IMR-90 (cell line): ENCODE results near the gene SIPA1L3. TPM values are rescaled to one million over a fixed set of nuclear protein-coding genes. Genes with fewer than 3 reads are reported as not detected.

Source experiments
- ATAC-seq: fragments of 200-7000 bp; cut with Tn5 transposase; 2 replicates; pipeline ENCODE4 v1.9.1; 2020; ENCODE audit warnings: low read depth, mild to moderate bottlenecking, moderate library complexity
- BruUV-seq: library from RNA; stranded (reverse); fragments of 400-500 nt; replicated peaks from 2 replicates; lab custom pipeline; 2021; lab: Mats Ljungman, UMichigan
- CTCF ChIA-PET: fragments of 300-600 bp; formaldehyde crosslinking; extraction: SDS; loops from one replicate; lab custom pipeline; 2021; ENCODE audit warnings: antibody characterized with exemption; lab: Yijun Ruan, JAX
- POLR2A ChIA-PET: fragments of 300-600 bp; sonication (Branson Sonifier 250); formaldehyde crosslinking; loops from one replicate; lab custom pipeline; 2022; ENCODE audit warnings: antibody characterized with exemption; ENCODE audit not compliant: unreplicated experiment; lab: Charles Lee
- DNase-seq: peaks from one replicate; pipeline ENCODE4 v3.0.0; 2013
- H2AFZ ChIP-seq: replicated peaks from 2 replicates; pipeline ENCODE3; 2013; ENCODE audit warnings: low read length, mild to moderate bottlenecking; ENCODE audit not compliant: poor library complexity
- H2AK5ac ChIP-seq: 2 replicates; pipeline ENCODE4 v1.6.1; 2013; ENCODE audit warnings: low read depth, low read length, inconsistent platforms
- H2AK9ac ChIP-seq: replicated peaks from 2 replicates; pipeline ENCODE3; 2013; ENCODE audit warnings: mild to moderate bottlenecking, low read depth, low read length, moderate library complexity; ENCODE audit not compliant: poor library complexity
- H2BK120ac ChIP-seq: 2 replicates; pipeline ENCODE4 v1.6.1; 2013; ENCODE audit warnings: low read depth, low read length, inconsistent platforms
- H2BK15ac ChIP-seq: 3 replicates; pipeline ENCODE4 v1.6.1; 2013; ENCODE audit warnings: low read depth, low read length, inconsistent platforms
- H2BK20ac ChIP-seq: 2 replicates; pipeline ENCODE4 v1.6.1; 2013; ENCODE audit warnings: low read depth, mild to moderate bottlenecking, inconsistent platforms, low read length, moderate library complexity
- H2BK5ac ChIP-seq: 2 replicates; pipeline ENCODE4 v1.6.1; 2013; ENCODE audit warnings: mild to moderate bottlenecking, low read depth, low read length, inconsistent platforms; ENCODE audit not compliant: poor library complexity, severe bottlenecking
- H3K14ac ChIP-seq: replicated peaks from 2 replicates; pipeline ENCODE4 v1.6.1; 2013; ENCODE audit warnings: low read depth, low read length, inconsistent platforms
- H3K18ac ChIP-seq: 2 replicates; pipeline ENCODE4 v1.6.1; 2013; ENCODE audit warnings: low read depth, low read length, control low read depth
- H3K23ac ChIP-seq: 2 replicates; pipeline ENCODE4 v1.6.1; 2013; ENCODE audit warnings: low read depth, low read length, inconsistent platforms
- H3K27ac ChIP-seq: 2 replicates; pipeline ENCODE4 v1.5.1; 2013; ENCODE audit warnings: mild to moderate bottlenecking, control low read depth, low read length; ENCODE audit not compliant: insufficient read depth
- H3K27me3 ChIP-seq: 2 replicates; pipeline ENCODE4 v1.6.1; 2013; ENCODE audit warnings: low read length; ENCODE audit not compliant: control insufficient read depth, insufficient read depth
- H3K36me3 ChIP-seq: 2 replicates; pipeline ENCODE4 v1.6.1; 2013; ENCODE audit warnings: low read length, mixed read lengths; ENCODE audit not compliant: control insufficient read depth, insufficient read depth
- H3K4ac ChIP-seq: 2 replicates; pipeline ENCODE4 v1.6.1; 2013; ENCODE audit warnings: low read depth, low read length, inconsistent platforms
- H3K4me1 ChIP-seq: 2 replicates; pipeline ENCODE4 v1.6.1; 2013; ENCODE audit warnings: low read length, mixed read lengths; ENCODE audit not compliant: control insufficient read depth, insufficient read depth
- H3K4me2 ChIP-seq: 2 replicates; pipeline ENCODE4 v1.6.1; 2013; ENCODE audit warnings: low read depth, mild to moderate bottlenecking, control low read depth, low read length, moderate library complexity
- H3K4me3 ChIP-seq: 2 replicates; pipeline ENCODE4 v1.5.1; 2013; ENCODE audit warnings: low read depth, mild to moderate bottlenecking, control low read depth, low read length, moderate library complexity; ENCODE audit not compliant: insufficient read depth
- H3K56ac ChIP-seq: 2 replicates; pipeline ENCODE4 v1.6.1; 2013; ENCODE audit warnings: low read length, inconsistent platforms; ENCODE audit not compliant: insufficient read depth; ENCODE audit errors: extremely low read depth
- H3K79me1 ChIP-seq, 2 experiments: 2 replicates each; pipeline ENCODE4 v1.6.1; 2013; ENCODE audit warnings: low read length in 2 of 2, inconsistent platforms in 1 of 2, low read depth in 1 of 2
- H3K9ac ChIP-seq: 2 replicates; pipeline ENCODE4 v1.6.1; 2013; ENCODE audit warnings: low read depth, low read length, control low read depth
- H3K9me1 ChIP-seq: 2 replicates; pipeline ENCODE4 v1.6.1; 2013; ENCODE audit warnings: low read length, inconsistent platforms; ENCODE audit not compliant: insufficient read depth
- H3K9me3 ChIP-seq: 2 replicates; pipeline ENCODE4 v1.6.1; 2013; ENCODE audit warnings: low read length; ENCODE audit not compliant: control insufficient read depth, insufficient read depth
- H4K20me1 ChIP-seq: 2 replicates; pipeline ENCODE4 v1.6.1; 2013; ENCODE audit warnings: low read length, inconsistent platforms; ENCODE audit not compliant: insufficient read depth
- H4K5ac ChIP-seq: 2 replicates; pipeline ENCODE4 v1.6.1; 2013; ENCODE audit warnings: mild to moderate bottlenecking, low read depth, low read length, control low read depth
- H4K8ac ChIP-seq, 2 experiments: 2 replicates each; pipeline ENCODE4 v1.6.1; 2013; ENCODE audit warnings: low read depth in 2 of 2, low read length in 2 of 2, control low read depth in 1 of 2, inconsistent platforms in 1 of 2
- H4K91ac ChIP-seq: 2 replicates; pipeline ENCODE4 v1.6.1; 2013; ENCODE audit warnings: low read depth, low read length, inconsistent platforms; ENCODE audit not compliant: insufficient read depth
- BHLHE40 ChIP-seq: fragments of 150-350 bp; IDR thresholded peaks from 2 replicates; pipeline ENCODE4 v1.6.1; 2016; ENCODE audit warnings: mild to moderate bottlenecking, low read depth, low read length
- CEBPB ChIP-seq: IDR thresholded peaks from 2 replicates; pipeline ENCODE4 v1.6.1; 2012; ENCODE audit warnings: low read depth, low read length, improper control_type of control experiment
- CHD1 ChIP-seq: IDR thresholded peaks from 2 replicates; pipeline ENCODE4 v1.6.1; 2012; ENCODE audit warnings: low read depth, low read length, improper control_type of control experiment
- CTCF ChIP-seq: conservative IDR thresholded peaks from 2 replicates; pipeline ENCODE4 v1.5.1; 2012; ENCODE audit warnings: mild to moderate bottlenecking, low read depth, low read length, improper control_type of control experiment
- ELK1 ChIP-seq: fragments of 150-350 bp; IDR thresholded peaks from 2 replicates; pipeline ENCODE4 v1.6.1; 2016; ENCODE audit warnings: low read depth, mild to moderate bottlenecking, low read length, moderate library complexity, borderline replicate concordance
- FOS ChIP-seq: fragments of 150-350 bp; IDR thresholded peaks from 2 replicates; pipeline ENCODE4 v1.6.1; 2016; ENCODE audit warnings: low read depth, low read length
- MAFK ChIP-seq: IDR thresholded peaks from 2 replicates; pipeline ENCODE4 v1.6.1; 2012; ENCODE audit warnings: low read depth, low read length, improper control_type of control experiment
- MAZ ChIP-seq: IDR thresholded peaks from 2 replicates; pipeline ENCODE4 v1.6.1; 2012; ENCODE audit warnings: low read depth, mild to moderate bottlenecking, low read length, improper control_type of control experiment, moderate library complexity, borderline replicate concordance
- MXI1 ChIP-seq: IDR thresholded peaks from 2 replicates; pipeline ENCODE4 v1.6.1; 2012; ENCODE audit warnings: low read depth, mild to moderate bottlenecking, low read length, moderate library complexity, borderline replicate concordance
- NFE2L2 ChIP-seq: fragments of 150-350 bp; IDR thresholded peaks from 2 replicates; pipeline ENCODE4 v1.6.1; 2016; ENCODE audit warnings: low read depth, mild to moderate bottlenecking, low read length
- POLR2A ChIP-seq: IDR thresholded peaks from 2 replicates; pipeline ENCODE4 v1.6.1; 2012; ENCODE audit warnings: mild to moderate bottlenecking, low read depth, low read length
- RAD21 ChIP-seq: IDR thresholded peaks from 2 replicates; pipeline ENCODE4 v1.6.1; 2012; ENCODE audit warnings: low read length, improper control_type of control experiment
- RCOR1 ChIP-seq: IDR thresholded peaks from 2 replicates; pipeline ENCODE4 v1.6.1; 2012; ENCODE audit warnings: mild to moderate bottlenecking, low read length, improper control_type of control experiment; ENCODE audit not compliant: insufficient replicate concordance
- RFX5 ChIP-seq: IDR thresholded peaks from 2 replicates; pipeline ENCODE4 v1.8.0; 2012; ENCODE audit warnings: low read depth, mild to moderate bottlenecking, low read length, moderate library complexity
- SMC3 ChIP-seq: fragments of 150-350 bp; IDR thresholded peaks from 2 replicates; pipeline ENCODE4 v1.6.1; 2016; ENCODE audit warnings: low read depth, mild to moderate bottlenecking, antibody characterized with exemption, low read length, moderate library complexity
- USF2 ChIP-seq: fragments of 150-350 bp; IDR thresholded peaks from 2 replicates; pipeline ENCODE4 v1.6.1; 2017; ENCODE audit warnings: mild to moderate bottlenecking, antibody characterized with exemption, low read length, low read depth
- WGBS, 2 experiments: methylation state at CpG; one replicate each; pipeline versions ENCODE4 v1.1.5 to v1.1.7; 2013; ENCODE audit warnings: missing lambda C conversion rate in 2 of 2; ENCODE audit not compliant: insufficient read length in 1 of 2; ENCODE audit errors: extremely low coverage in 2 of 2; 5-methylcytosine and 5-hydroxymethylcytosine counted together
- dilution Hi-C: fragments of 300-500 bp; cut with HindIII; formaldehyde crosslinking; loops from one replicate; pipeline ENCODE4 v1.14.3; 2018; ENCODE audit warnings: low sequenced_read_pairs; ENCODE audit not compliant: unreplicated experiment
- in situ Hi-C: fragments of 300-500 bp; cut with MboI; formaldehyde crosslinking; loops from 3 replicates; pipeline ENCODE4 v1.14.3; 2019; ENCODE audit warnings: low sequenced_read_pairs, inconsistent platforms, mixed read lengths
- intact Hi-C: fragments of 100-400 bp; cut with micrococcal nuclease; formaldehyde crosslinking; loops from 2 replicates; pipeline ENCODE4 v1.10.0; 2022
- polyA plus RNA-seq, 3 experiments: library from polyadenylated mRNA; depleted of rRNA; stranded (reverse); fragments of >200 nt; gene quantifications; 2 replicates each; pipeline ENCODE4 v1.2.3, GENCODE V29; 2012; ENCODE audit warnings: low replicate concordance in 1 of 3
- total RNA-seq: library from RNA; depleted of rRNA; stranded (reverse); fragments of >200 nt; gene quantifications from 2 replicates; pipeline ENCODE4 v1.2.3, GENCODE V29; 2012

The SIPA1L3 gene
- total and polyA plus RNA-seq, 2 of the 4 experiments (the other 2 are of a cell fraction) = 4.1 to 9.4 TPM

- no peaks in the 10 kb centered on the region for H3K4me1 ChIP-seq
- no peak for DNase-seq
- ChIA-PET CTCF (no interaction called here), POLR2A (no interaction called here)
- dilution Hi-C loops = no loop called here
- H3K14ac ChIP-seq = no peak overlapping the region
- H3K9me1 ChIP-seq = no peaks in the 10 kb centered on the region
- H3K27me3 ChIP-seq = peaks cover 15% of the 10 kb centered on the region
- no peak overlapping the region for H4K91ac ChIP-seq
- no peak overlapping the region for H2AK5ac ChIP-seq
- no peak overlapping the region for H2BK5ac ChIP-seq
- H3K4ac ChIP-seq = no peak overlapping the region
- no peak overlapping the region for H3K4me3 ChIP-seq
- H3K79me1 ChIP-seq = no peaks in the 10 kb centered on the region
- no peak overlapping the region for H3K23ac ChIP-seq
- peaks cover 17% of the 10 kb centered on the region for H3K9me3 ChIP-seq
- no peak overlapping the region for H2BK20ac ChIP-seq
- H3K56ac ChIP-seq = no peak overlapping the region
- H3K9ac ChIP-seq = no peak overlapping the region
- no peak overlapping the region for H2BK15ac ChIP-seq
- no peaks in the 10 kb centered on the region for H4K20me1 ChIP-seq
- H3K27ac ChIP-seq = no peak overlapping the region
- in situ Hi-C loops = no loop called here
- H2AFZ ChIP-seq = no peak overlapping the region
- no TSS peak for BruUV-seq
- no peak overlapping the region for H3K18ac ChIP-seq
- H3K36me3 ChIP-seq = no peaks in the 10 kb centered on the region
- no peak overlapping the region for H4K8ac ChIP-seq
- no peak overlapping the region for H3K4me2 ChIP-seq
- WGBS, 2 experiments = 43 to 100% methylated on average over 1 of the region's 1 CpG
- TF ChIP-seq USF2 (no peak), BHLHE40 (no peak), CHD1 (no peak), SMC3 (no peak), CEBPB (no peak), RAD21 (no peak), CTCF (no peak), MXI1 (no peak), RFX5 (no peak), MAZ (no peak), MAFK (no peak), NFE2L2 (no peak), RCOR1 (no peak), FOS (no peak), ELK1 (no peak), POLR2A (no peak)
- intact Hi-C loops = no loop called here
- H2AK9ac ChIP-seq = no peak overlapping the region
- ATAC-seq = no peak
- H2BK120ac ChIP-seq = no peak overlapping the region
- no peak overlapping the region for H4K5ac ChIP-seq
These were observed 20.4 kb upstream of the SIPA1L3 start for GRCh38 chr19:37886571-37886970.
